ENCODE measurements around the gene DHX38.

Gene DHX38

GRCh38 chr16:72107371-72107770 is 13.7 kb downstream of the DHX38 start:
- Mint-ChIP-seq H3K9me3 (no peaks in the 10 kb centered on the region), H3K4me1 (ENCODE audit: low read depth) (no peaks in the 10 kb centered on the region), H3K27me3 (no peaks in the 10 kb centered on the region), H3K27ac (no peak overlapping the region), H3K4me3 (no peak overlapping the region), H3K36me3 (ENCODE audit: low read depth) (peaks cover 83% of the 10 kb centered on the region)

GRCh38 chr16:72108353-72109102 is 14.9 kb downstream of the DHX38 start:
- no peaks in the 10 kb centered on the region for H3K4me1 Mint-ChIP-seq (ENCODE audit: low read depth)
- H3K36me3 Mint-ChIP-seq (ENCODE audit: low read depth), result peaks cover 76% of the 10 kb centered on the region
- H3K4me3 Mint-ChIP-seq, result no peak overlapping the region
- H3K27ac Mint-ChIP-seq, result no peak overlapping the region
- no peaks in the 10 kb centered on the region for H3K9me3 Mint-ChIP-seq
- H3K27me3 Mint-ChIP-seq, result no peaks in the 10 kb centered on the region

GRCh38 chr16:72109300-72109699 is 15.7 kb downstream of the DHX38 start:
- no peak overlapping the region for H3K27ac Mint-ChIP-seq
- H3K4me1 Mint-ChIP-seq (ENCODE audit: low read depth), result no peaks in the 10 kb centered on the region
- no peak overlapping the region for H3K4me3 Mint-ChIP-seq
- H3K36me3 Mint-ChIP-seq (ENCODE audit: low read depth), result peaks cover 74% of the 10 kb centered on the region
- no peaks in the 10 kb centered on the region for H3K9me3 Mint-ChIP-seq
- no peaks in the 10 kb centered on the region for H3K27me3 Mint-ChIP-seq

- H3K9me3 Mint-ChIP-seq, result no peaks in the 10 kb centered on the region
- H3K36me3 Mint-ChIP-seq (ENCODE audit: low read depth), result peaks cover 75% of the 10 kb centered on the region
- no peak overlapping the region for H3K4me3 Mint-ChIP-seq
- no peaks in the 10 kb centered on the region for H3K27me3 Mint-ChIP-seq
- no peak overlapping the region for H3K27ac Mint-ChIP-seq
- no peaks in the 10 kb centered on the region for H3K4me1 Mint-ChIP-seq (ENCODE audit: low read depth)
These were observed 16.4 kb downstream of the DHX38 start for GRCh38 chr16:72109966-72110530.

- H3K4me1 Mint-ChIP-seq (ENCODE audit: low read depth), result no peaks in the 10 kb centered on the region
- no peak overlapping the region for H3K27ac Mint-ChIP-seq
- peaks cover 66% of the 10 kb centered on the region for H3K36me3 Mint-ChIP-seq (ENCODE audit: low read depth)
- no peaks in the 10 kb centered on the region for H3K27me3 Mint-ChIP-seq
- H3K9me3 Mint-ChIP-seq, result no peaks in the 10 kb centered on the region
- H3K4me3 Mint-ChIP-seq, result no peak overlapping the region
These were observed 17.3 kb downstream of the DHX38 start for GRCh38 chr16:72110662-72111615.

- Mint-ChIP-seq H3K4me1 (ENCODE audit: low read depth) (no peaks in the 10 kb centered on the region), H3K27ac (no peak overlapping the region), H3K9me3 (no peaks in the 10 kb centered on the region), H3K36me3 (ENCODE audit: low read depth) (peaks cover 57% of the 10 kb centered on the region), H3K27me3 (no peaks in the 10 kb centered on the region), H3K4me3 (no peak overlapping the region)
These were observed 18.2 kb downstream of the DHX38 start for GRCh38 chr16:72111657-72112451.

GRCh38 chr16:72112452-72112792 is 18.8 kb downstream of the DHX38 start:
- Mint-ChIP-seq H3K9me3 (no peaks in the 10 kb centered on the region), H3K4me3 (no peak overlapping the region), H3K27me3 (no peaks in the 10 kb centered on the region), H3K27ac (no peak overlapping the region), H3K36me3 (ENCODE audit: low read depth) (peaks cover 51% of the 10 kb centered on the region), H3K4me1 (ENCODE audit: low read depth) (no peaks in the 10 kb centered on the region)

GRCh38 chr16:72112906-72113615 is 19.4 kb downstream of the DHX38 start:
- no peak overlapping the region for H3K27ac Mint-ChIP-seq
- H3K9me3 Mint-ChIP-seq, result no peaks in the 10 kb centered on the region
- no peaks in the 10 kb centered on the region for H3K27me3 Mint-ChIP-seq
- no peak overlapping the region for H3K4me3 Mint-ChIP-seq
- H3K4me1 Mint-ChIP-seq (ENCODE audit: low read depth), result no peaks in the 10 kb centered on the region
- H3K36me3 Mint-ChIP-seq (ENCODE audit: low read depth), result peaks cover 45% of the 10 kb centered on the region

- no peak overlapping the region for H3K4me3 Mint-ChIP-seq
- no peaks in the 10 kb centered on the region for H3K9me3 Mint-ChIP-seq
- H3K4me1 Mint-ChIP-seq (ENCODE audit: low read depth), result no peaks in the 10 kb centered on the region
- no peaks in the 10 kb centered on the region for H3K27me3 Mint-ChIP-seq
- H3K36me3 Mint-ChIP-seq (ENCODE audit: low read depth), result peaks cover 40% of the 10 kb centered on the region
- H3K27ac Mint-ChIP-seq, result no peak overlapping the region
These were observed 19.9 kb downstream of the DHX38 start for GRCh38 chr16:72113616-72113945.

GRCh38 chr16:72120026-72120425 is 26.4 kb downstream of the DHX38 start:
- Mint-ChIP-seq H3K36me3 (ENCODE audit: low read depth) (no peaks in the 10 kb centered on the region), H3K4me1 (ENCODE audit: low read depth) (no peaks in the 10 kb centered on the region), H3K4me3 (no peak overlapping the region), H3K27me3 (no peaks in the 10 kb centered on the region), H3K9me3 (no peaks in the 10 kb centered on the region), H3K27ac (no peak overlapping the region)

- H3K27ac Mint-ChIP-seq, result no peak overlapping the region
- no peaks in the 10 kb centered on the region for H3K4me1 Mint-ChIP-seq (ENCODE audit: low read depth)
- no peaks in the 10 kb centered on the region for H3K9me3 Mint-ChIP-seq
- H3K27me3 Mint-ChIP-seq, result no peaks in the 10 kb centered on the region
- no peak overlapping the region for H3K4me3 Mint-ChIP-seq
- no peaks in the 10 kb centered on the region for H3K36me3 Mint-ChIP-seq (ENCODE audit: low read depth)
These were observed 28.7 kb downstream of the DHX38 start for GRCh38 chr16:72122308-72122707.

- no peaks in the 10 kb centered on the region for H3K36me3 Mint-ChIP-seq (ENCODE audit: low read depth)
- no peaks in the 10 kb centered on the region for H3K4me1 Mint-ChIP-seq (ENCODE audit: low read depth)
- no peaks in the 10 kb centered on the region for H3K9me3 Mint-ChIP-seq
- H3K27ac Mint-ChIP-seq, result no peak overlapping the region
- no peak overlapping the region for H3K4me3 Mint-ChIP-seq
- no peaks in the 10 kb centered on the region for H3K27me3 Mint-ChIP-seq
These were observed 29.3 kb downstream of the DHX38 start for GRCh38 chr16:72122916-72123315.

- no peaks in the 10 kb centered on the region for H3K4me1 Mint-ChIP-seq (ENCODE audit: low read depth)
- no peaks in the 10 kb centered on the region for H3K36me3 Mint-ChIP-seq (ENCODE audit: low read depth)
- no peak overlapping the region for H3K27ac Mint-ChIP-seq
- H3K27me3 Mint-ChIP-seq, result no peaks in the 10 kb centered on the region
- H3K9me3 Mint-ChIP-seq, result no peaks in the 10 kb centered on the region
- no peak overlapping the region for H3K4me3 Mint-ChIP-seq
These were observed 29.8 kb downstream of the DHX38 start for GRCh38 chr16:72123426-72123825.

- Mint-ChIP-seq H3K27ac (no peak overlapping the region), H3K9me3 (no peaks in the 10 kb centered on the region), H3K27me3 (no peaks in the 10 kb centered on the region), H3K36me3 (ENCODE audit: low read depth) (no peaks in the 10 kb centered on the region), H3K4me3 (no peak overlapping the region), H3K4me1 (ENCODE audit: low read depth) (no peaks in the 10 kb centered on the region)
These were observed 30.5 kb downstream of the DHX38 start for GRCh38 chr16:72124148-72124547.
